HG03159 (cell line): ENCODE data around the gene HSD17B2.
"Not testable (repeated sequence)": the region's sequence is repeated elsewhere in the genome, so short reads cannot be mapped to it uniquely, and the experiment has no call there.

ENCODE experiments used
- ATAC-seq: cut with Tn5 transposase; IDR thresholded peaks from one replicate; pipeline ENCODE4 v1.9.1; 2021; ENCODE audit warnings: mild to moderate bottlenecking, moderate library complexity; ENCODE audit not compliant: unreplicated experiment

The HSD17B2 gene

DNA sequence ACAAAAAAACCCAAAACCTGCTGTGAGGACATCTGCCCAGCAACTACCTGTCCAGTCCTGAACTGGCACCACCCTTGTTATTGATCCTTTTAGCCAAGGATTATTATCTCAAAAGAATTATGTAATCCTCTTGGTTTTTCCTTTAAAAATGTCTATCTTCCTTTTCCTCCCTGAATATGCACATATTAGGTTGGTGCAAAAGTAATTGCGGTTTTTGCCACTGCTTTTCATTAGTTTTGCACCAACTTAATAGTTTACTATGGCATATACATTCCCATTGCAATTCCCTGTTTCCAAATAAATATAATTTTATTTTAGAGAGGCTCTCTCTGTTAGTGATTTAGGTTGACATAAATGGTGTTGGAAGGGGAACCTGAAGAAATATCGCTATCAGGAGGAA, 83.7 kb downstream of the HSD17B2 start:
- no peak for ATAC-seq

DNA sequence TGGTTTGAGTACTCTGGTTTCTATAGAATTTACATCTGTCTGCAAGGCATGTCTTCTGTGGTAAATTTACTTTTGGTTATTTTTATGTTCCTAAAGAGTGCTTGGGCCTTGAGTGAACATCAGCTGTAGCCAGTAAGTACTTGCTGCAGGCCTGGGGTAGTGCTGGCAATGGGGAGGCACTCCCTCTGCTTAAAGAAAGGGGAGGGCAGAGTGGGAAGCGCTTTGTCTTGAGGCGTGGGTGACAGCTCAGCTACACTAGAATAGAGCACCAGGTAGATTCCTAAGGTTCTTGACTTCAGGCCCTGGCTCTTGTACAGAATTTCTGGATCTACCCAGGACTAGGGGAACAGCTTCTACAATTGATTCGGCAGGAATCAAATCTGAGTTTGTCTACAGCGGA, 84.4 kb downstream of the HSD17B2 start:
- no peak for ATAC-seq

DNA sequence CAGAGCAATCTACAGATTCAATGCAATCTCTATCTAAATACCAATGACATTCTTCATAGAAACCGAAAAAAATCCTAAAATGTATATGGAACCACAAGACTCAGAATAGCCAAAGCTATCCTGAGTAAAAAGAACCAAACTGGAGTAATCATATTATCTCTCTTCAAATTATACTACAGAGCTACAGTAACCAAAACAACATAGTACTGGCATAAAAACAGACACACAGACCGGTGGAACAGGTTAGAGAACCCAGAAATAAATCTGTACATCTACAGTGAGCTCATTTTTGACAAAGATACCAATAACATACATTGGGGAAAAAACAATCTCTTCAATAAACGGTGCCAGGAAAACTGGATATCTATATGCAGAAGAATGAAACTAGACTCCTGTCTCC, 89.6 kb downstream of the HSD17B2 start:
- ATAC-seq = no peak

DNA sequence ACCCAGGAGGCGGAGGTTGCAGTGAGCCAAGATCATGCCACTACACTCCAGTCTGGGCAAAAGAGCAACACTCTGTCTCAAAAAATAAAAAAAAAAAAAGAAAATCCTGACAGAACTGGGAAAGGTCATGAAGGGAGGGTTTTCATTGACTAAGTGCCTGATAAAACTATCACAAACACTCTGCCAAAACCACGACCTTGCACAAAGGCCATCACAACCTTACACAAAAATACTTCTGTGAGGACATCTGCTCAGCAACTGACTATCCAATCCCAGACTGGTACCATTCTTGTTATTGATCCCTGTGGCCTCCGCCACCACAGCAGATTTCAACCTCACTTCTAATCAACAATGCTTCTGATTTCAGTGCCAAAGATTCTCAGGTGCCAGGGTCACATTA, 94.8 kb downstream of the HSD17B2 start:
- ATAC-seq = no peak

DNA sequence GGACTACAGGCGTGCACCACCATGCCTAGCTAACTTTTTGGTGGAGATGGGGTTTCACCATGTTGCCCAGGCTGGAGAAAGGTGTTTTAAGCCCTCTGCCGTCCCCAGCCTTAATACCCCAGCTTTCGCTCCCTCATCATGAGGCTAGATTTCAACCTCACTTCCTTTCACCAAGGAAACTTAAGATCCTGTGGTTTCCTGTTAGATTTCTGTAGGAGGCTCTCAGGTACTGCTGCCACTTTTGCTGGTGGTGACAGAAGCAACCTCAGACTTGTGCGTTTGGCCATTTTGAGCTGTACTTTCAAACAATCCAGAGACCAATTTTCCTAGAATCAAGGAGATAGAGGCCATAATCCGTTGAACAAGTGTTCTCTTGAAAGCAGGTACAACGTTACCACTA, 98.7 kb downstream of the HSD17B2 start:
- ATAC-seq = no peak

DNA sequence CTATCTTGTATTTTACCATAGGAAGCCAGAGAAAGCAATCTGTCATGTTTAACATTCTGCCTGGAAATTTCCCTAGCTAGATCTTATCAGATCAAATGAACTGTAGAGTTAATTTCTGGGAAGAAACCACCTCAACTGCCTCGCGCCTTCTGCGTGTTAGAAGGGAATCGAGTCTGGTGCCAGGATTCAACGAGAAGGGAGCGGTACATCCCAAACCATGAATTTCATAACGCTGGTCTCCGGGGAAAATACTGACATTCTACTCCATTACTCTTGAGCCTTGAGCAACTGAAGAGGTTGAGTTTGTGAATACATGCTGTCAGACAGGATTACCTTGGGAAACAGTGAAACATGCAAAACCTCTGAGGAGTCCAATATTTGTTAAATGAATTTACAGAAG, 99.8 kb downstream of the HSD17B2 start:
- no peak for ATAC-seq

DNA sequence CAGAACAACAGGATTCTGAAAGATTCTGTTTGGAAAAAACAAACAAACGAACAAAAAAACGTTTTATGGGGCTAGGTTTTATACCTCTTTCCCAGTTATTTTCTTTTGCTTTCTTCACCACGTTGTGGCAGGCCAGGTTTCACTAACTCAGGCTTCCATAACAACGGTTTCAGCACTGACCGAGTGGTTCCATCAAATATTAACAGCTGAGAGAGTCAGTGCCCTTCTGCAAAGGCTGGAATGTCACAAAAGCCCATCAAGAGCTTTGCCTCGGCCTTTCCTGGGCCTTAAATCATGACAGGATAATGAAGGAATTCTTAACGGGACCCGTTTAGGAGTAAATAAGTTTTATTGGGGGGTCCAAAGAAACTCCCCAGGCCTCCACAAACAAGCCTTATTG, 100.8 kb downstream of the HSD17B2 start:
- ATAC-seq = no peak

DNA sequence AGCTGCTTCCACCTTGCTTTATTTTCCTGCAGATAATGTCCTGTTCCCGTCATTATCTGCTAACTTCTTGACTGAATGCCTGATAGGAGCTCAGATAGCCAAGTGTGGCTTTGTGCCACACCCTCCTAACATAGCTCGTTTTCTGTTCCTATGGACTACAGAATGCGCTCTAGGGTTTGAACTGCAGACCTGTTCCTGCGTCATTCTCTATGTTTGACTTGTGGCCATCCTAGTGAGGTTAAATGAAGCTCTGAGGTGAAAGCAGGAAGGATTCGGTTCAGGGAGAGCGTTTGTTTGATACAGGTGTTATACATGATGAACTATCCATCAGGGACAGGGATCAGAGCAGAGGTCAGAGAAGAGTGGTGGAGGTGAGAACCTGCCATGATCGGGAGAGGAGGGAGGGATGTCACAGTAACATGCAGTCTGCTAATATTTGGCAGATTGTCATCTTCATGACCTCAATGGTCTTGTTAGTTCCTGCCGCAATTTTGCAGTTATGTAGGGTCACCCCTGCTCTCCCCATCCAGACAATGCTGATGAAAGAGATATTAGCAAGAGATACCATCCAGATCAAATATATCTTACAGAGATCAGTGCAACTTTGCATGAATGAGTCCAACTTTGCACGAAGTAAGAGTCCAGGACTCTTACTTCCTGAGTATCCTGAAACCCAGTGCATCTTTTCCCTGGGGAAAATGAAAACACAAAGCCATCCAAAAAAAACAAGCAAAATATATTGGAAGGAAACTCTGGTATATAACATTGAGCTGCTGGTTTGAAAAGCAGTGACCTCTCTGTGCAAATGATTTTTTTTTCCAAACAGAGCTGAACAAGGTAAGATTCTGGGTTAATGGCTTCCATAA, 102.1 kb downstream of the HSD17B2 start:
- ATAC-seq = no peak

DNA sequence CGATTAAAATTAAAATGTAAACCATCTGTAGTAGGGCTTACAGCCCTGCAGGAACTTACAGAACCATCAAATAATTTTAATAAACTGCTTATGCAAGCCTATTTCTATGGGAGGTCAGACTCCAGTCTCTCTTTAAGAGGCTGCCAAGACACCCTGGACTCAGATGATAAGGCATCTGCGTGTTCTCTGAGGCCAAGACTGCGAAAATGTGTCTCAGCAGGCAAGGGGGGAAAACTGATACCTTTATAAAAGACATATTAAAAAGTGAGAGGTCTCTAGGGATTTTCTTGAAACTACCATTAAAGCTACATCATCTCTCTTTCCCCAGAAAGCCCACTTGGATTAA, 102.7 kb downstream of the HSD17B2 start:
- ATAC-seq = no peak

DNA sequence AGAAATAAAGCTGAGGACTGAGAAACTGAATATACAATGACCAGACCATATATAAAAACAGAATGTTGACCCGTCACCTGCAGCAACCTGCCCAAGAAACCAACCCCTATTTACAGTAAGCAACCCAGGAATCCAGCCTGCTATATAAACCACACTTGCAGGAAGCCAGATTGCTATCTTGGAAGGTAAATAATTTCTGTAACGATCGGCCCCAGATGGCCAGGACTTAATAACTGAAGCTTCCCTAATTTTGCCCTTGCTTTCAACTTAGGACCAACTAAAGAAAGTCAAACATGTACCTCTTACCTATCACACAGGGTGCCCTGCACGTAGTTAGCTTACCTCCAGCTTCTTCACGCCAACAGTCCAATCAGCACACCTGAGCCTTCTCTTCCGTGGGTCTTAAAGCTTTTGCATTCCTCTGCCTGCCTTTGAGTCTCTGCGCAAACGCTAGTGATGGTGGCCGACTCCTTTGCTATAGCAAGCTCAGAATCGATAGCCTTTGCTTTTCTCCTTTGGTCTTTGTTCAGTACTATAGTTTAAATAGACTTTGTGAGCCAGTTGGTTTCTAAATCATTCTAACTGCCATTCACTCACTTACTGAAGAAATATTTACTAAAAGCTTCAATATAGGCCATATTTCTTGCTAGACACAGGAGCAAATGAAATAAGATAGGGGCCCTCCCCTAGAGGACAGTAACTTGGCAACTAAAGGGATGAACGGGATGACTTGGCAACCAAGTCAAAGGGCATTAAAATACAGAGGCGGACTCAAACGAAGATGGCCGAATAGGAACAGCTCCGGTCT, 103.6 kb downstream of the HSD17B2 start:
- ATAC-seq = no peak

DNA sequence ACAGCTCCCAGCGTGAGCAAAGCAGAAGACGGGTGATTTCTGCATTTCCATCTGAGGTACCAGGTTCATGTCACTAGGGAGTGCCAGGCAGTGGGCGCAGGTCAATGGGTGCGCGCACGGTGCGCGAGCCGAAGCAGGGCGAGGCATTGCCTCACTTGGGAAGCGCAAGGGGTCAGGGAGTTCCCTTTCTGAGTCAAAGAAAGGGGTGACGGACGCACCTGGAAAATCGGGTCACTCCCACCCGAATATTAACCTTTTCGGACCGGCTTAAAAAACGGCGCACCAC, 104.2 kb downstream of the HSD17B2 start:
- not testable (repeated sequence) for ATAC-seq

DNA sequence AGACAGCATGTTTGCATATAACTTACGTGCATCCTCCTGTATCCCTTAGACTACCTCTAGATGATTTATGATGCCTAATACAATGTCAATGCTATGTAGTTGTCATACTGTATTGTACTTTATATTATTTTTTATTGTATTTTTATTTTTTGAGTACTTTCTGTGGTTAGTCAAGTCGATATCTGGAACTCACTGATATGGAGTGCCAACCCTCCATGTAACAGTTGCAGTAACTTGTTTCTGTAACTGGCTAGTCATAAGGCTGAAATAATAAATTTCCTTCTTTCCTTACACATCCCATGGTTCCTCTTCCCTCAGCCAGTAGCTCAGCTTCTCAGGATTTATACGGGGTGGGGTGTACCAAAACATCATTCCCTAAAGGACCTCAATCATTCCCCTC, 111.5 kb downstream of the HSD17B2 start:
- no peak for ATAC-seq

DNA sequence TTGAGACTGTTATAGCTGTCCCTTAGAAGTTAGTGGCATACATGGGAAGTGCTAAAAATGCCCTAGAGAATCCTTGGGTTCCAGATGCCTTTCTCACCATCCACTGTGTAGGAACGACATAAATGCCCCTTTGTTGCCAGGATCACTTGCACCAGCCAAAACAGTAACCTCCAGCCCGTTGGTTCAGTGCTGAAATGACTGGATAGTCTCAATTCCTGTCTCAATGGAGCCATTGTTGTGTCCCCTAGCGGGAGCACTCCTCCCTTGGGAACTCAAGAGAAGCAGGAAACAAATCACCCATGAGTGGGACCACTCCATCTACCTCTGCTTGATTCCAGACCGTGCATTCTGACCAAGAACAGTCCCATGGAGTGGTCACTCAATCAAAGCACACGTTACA, 111.9 kb downstream of the HSD17B2 start:
- no peak for ATAC-seq

DNA sequence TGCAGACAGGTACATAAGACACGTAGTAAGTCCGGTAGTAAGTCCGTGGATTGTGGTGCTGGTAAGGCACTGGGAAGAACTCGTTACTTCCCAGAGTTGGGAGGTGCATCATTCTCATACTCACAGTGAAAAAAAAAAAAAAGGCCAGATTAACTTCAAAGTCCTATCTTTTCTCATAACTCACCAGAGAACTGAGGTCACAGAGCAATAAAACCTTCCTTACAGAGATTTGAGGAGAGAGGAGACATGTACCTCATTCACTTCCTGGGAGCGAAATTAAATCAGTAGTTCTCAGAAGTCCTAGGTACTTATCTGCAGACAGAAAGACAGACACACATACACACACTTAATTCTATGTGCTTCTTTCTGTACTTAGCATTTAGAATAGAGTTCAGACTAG, 112.5 kb downstream of the HSD17B2 start:
- ATAC-seq = no peak
